22Rv1 (cell line): ENCODE data around the gene RPS6KB2.
A peak's percentile ranks its signal among the peaks of the same experiment; 100 is the strongest.

Source experiments
- CTCF ChIP-seq: fragments of 450-650 bp; IDR thresholded peaks from 2 replicates; pipeline ENCODE4 v1.5.1; 2017; ENCODE audit warnings: mild to moderate bottlenecking
- ZFX ChIP-seq: fragments of 450-650 bp; IDR thresholded peaks from 2 replicates; pipeline ENCODE4 v1.6.1; 2017; ENCODE audit warnings: antibody characterized with exemption, borderline replicate concordance

DNA sequence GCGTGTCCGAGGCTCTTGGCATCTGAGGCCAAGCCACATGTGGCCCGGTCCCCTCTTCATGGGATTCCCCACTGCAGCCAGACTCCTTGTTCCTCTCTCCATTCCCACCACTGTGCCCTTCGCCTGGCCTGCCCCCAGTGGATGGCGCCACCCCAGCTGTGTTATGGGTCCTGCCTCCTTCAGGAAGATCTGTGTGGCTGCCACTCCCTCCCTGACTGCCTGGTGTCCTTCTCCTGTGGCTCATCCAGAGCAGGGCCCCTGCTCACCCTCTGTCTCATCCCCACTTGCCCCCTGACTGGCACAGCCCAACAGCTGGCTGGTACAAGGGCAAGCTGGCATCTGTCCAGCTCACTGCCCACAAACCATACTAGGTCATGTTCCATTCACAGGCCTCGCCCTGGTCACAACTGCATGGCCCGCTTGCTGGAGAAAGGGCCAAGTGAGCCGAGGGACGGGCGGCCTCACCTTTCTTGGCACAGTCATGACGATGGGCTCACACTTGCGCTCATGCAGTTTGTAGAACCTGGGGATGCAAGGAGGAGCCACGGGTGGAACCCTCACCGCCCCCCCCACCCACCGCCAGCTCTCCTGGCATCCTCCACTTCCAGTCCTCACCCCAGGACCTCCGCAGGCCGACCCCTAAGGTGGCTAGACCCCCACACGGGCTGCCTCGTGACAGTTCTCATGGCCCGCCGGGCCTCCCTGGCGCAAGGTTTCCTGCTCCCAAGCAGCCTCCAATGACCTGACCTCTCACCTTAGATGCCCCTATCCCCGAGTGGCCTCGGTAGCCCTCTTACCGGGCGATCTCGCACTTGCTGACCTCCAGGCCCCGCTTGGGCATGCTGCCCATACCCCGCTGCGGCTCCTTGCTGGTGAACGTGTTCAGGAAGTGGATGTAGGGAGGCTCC, 11.3 kb downstream of the RPS6KB2 start:
- TF ChIP-seq CTCF (peak; percentile 39), ZFX (no peak)
